GM18868 (cell line): Measurements from ENCODE around the gene SUMO3.

ENCODE experiments used
- ATAC-seq: cut with Tn5 transposase; IDR thresholded peaks from one replicate; pipeline ENCODE4 v1.9.1; 2021; ENCODE audit warnings: mild to moderate bottlenecking, moderate library complexity; ENCODE audit not compliant: unreplicated experiment

Gene SUMO3

GRCh38 chr21:44780767-44781459 lies 36.9 kb downstream of the SUMO3 start:
- ATAC-seq: no peak

- no peak for ATAC-seq
These were observed 37.7 kb downstream of the SUMO3 start for GRCh38 chr21:44780137-44780502.

GRCh38 chr21:44779417-44780136 lies 38.3 kb downstream of the SUMO3 start:
- ATAC-seq: no peak

- no peak for ATAC-seq
These were observed 38.9 kb downstream of the SUMO3 start for GRCh38 chr21:44778983-44779382.

GRCh38 chr21:44778499-44778911 lies 39.4 kb downstream of the SUMO3 start:
- ATAC-seq: no peak

GRCh38 chr21:44778094-44778493 lies 39.8 kb downstream of the SUMO3 start:
- ATAC-seq: no peak

- ATAC-seq: no peak
These were observed 42.9 kb downstream of the SUMO3 start for GRCh38 chr21:44774972-44775371.

GRCh38 chr21:44773291-44773932 lies 44.5 kb downstream of the SUMO3 start:
- no peak for ATAC-seq

GRCh38 chr21:44771896-44772525 lies 45.9 kb downstream of the SUMO3 start:
- no peak for ATAC-seq

- no peak for ATAC-seq
These were observed 49.7 kb downstream of the SUMO3 start for GRCh38 chr21:44767834-44768831.

- ATAC-seq: no peak
These were observed 51.0 kb downstream of the SUMO3 start for GRCh38 chr21:44766818-44767354.

GRCh38 chr21:44766014-44766817 lies 51.6 kb downstream of the SUMO3 start:
- ATAC-seq: no peak

GRCh38 chr21:44765231-44766013 lies 52.4 kb downstream of the SUMO3 start:
- no peak for ATAC-seq

- ATAC-seq: no peak
These were observed 53.3 kb downstream of the SUMO3 start for GRCh38 chr21:44764319-44765230.

- ATAC-seq: no peak
These were observed 54.2 kb downstream of the SUMO3 start for GRCh38 chr21:44763451-44764318.

- no peak for ATAC-seq
These were observed 54.8 kb downstream of the SUMO3 start for GRCh38 chr21:44763050-44763378.
